Measurements from ENCODE around the gene EDC4.

Gene EDC4

GRCh38 chr16:67841198-67841815, 31.5 kb upstream of the EDC4 start:
- WGBS, 2 experiments, result 67 to 69% methylated on average over 17 of the region's 17 CpGs
- Histone ChIP-seq H3K4me3 (ENCODE audit: insufficient read depth, low read depth, low read length) (peak overlapping the region; percentile 97), H3K36me3 (ENCODE audit: control insufficient read depth, insufficient read depth, low read length) (no peaks in the 10 kb centered on the region), H3K9me3 (ENCODE audit: control insufficient read depth, low read length) (no peaks in the 10 kb centered on the region), H3K4me1 (ENCODE audit: control insufficient read depth, insufficient read depth, low read length) (peaks cover 23% of the 10 kb centered on the region), H3K27me3 (ENCODE audit: control insufficient read depth, insufficient read depth, low read length, poor library complexity, severe bottlenecking) (no peaks in the 10 kb centered on the region), H3K27ac (ENCODE audit: insufficient read depth, low read depth, low read length, poor library complexity, severe bottlenecking) (peak overlapping the region; percentile 17)

- WGBS, 2 experiments, result 1% methylated on average over 83 of the region's 83 CpGs
- Histone ChIP-seq H3K4me1 (ENCODE audit: control insufficient read depth, insufficient read depth, low read length) (peaks cover 23% of the 10 kb centered on the region), H3K36me3 (ENCODE audit: control insufficient read depth, insufficient read depth, low read length) (no peaks in the 10 kb centered on the region), H3K9me3 (ENCODE audit: control insufficient read depth, low read length) (no peaks in the 10 kb centered on the region), H3K27ac (ENCODE audit: insufficient read depth, low read depth, low read length, poor library complexity, severe bottlenecking) (peak within 1 kb of the TSS; percentile 42), H3K4me3 (ENCODE audit: insufficient read depth, low read depth, low read length) (peak within 1 kb of the TSS; percentile 97), H3K27me3 (ENCODE audit: control insufficient read depth, insufficient read depth, low read length, poor library complexity, severe bottlenecking) (no peaks in the 10 kb centered on the region)
These were observed 30.9 kb upstream of the EDC4 start, which contains the start of gene THAP11 for GRCh38 chr16:67841816-67842508. Gene THAP11 (plus strand): TSS chr16:67842320. CDS start chr16:67842555, 235 bp downstream.

- no peaks in the 10 kb centered on the region for H3K36me3 ChIP-seq (ENCODE audit: control insufficient read depth, insufficient read depth, low read length)
- H3K4me3 ChIP-seq (ENCODE audit: insufficient read depth, low read depth, low read length), result peak overlapping the region; percentile 97
- no peaks in the 10 kb centered on the region for H3K27me3 ChIP-seq (ENCODE audit: control insufficient read depth, insufficient read depth, low read length, poor library complexity, severe bottlenecking)
- peaks cover 23% of the 10 kb centered on the region for H3K4me1 ChIP-seq (ENCODE audit: control insufficient read depth, insufficient read depth, low read length)
- H3K9me3 ChIP-seq (ENCODE audit: control insufficient read depth, low read length), result no peaks in the 10 kb centered on the region
- WGBS, 2 experiments, result 1% methylated on average over 67 of the region's 67 CpGs
- H3K27ac ChIP-seq (ENCODE audit: insufficient read depth, low read depth, low read length, poor library complexity, severe bottlenecking), result peak overlapping the region; percentile 42
These were observed 30.1 kb upstream of the EDC4 start for GRCh38 chr16:67842509-67843342.

GRCh38 chr16:67843343-67843765, 29.5 kb upstream of the EDC4 start:
- Histone ChIP-seq H3K27ac (ENCODE audit: insufficient read depth, low read depth, low read length, poor library complexity, severe bottlenecking) (peak overlapping the region; percentile 42), H3K4me1 (ENCODE audit: control insufficient read depth, insufficient read depth, low read length) (peaks cover 29% of the 10 kb centered on the region)

GRCh38 chr16:67844497-67844896, 28.4 kb upstream of the EDC4 start:
- Histone ChIP-seq H3K4me1 (ENCODE audit: control insufficient read depth, insufficient read depth, low read length) (peaks cover 29% of the 10 kb centered on the region), H3K27ac (ENCODE audit: insufficient read depth, low read depth, low read length, poor library complexity, severe bottlenecking) (no peak overlapping the region), H3K9me3 (ENCODE audit: control insufficient read depth, low read length) (no peaks in the 10 kb centered on the region), H3K36me3 (ENCODE audit: control insufficient read depth, insufficient read depth, low read length) (no peaks in the 10 kb centered on the region), H3K27me3 (ENCODE audit: control insufficient read depth, insufficient read depth, low read length, poor library complexity, severe bottlenecking) (no peaks in the 10 kb centered on the region), H3K4me3 (ENCODE audit: insufficient read depth, low read depth, low read length) (no peak overlapping the region)
- 85% methylated on average over 4 of the region's 4 CpGs for WGBS, 2 experiments

More at GRCh38 chr16:67843343-67843765, 29.5 kb upstream of the EDC4 start:
- Histone ChIP-seq H3K27me3 (ENCODE audit: control insufficient read depth, insufficient read depth, low read length, poor library complexity, severe bottlenecking) (no peaks in the 10 kb centered on the region), H3K4me3 (ENCODE audit: insufficient read depth, low read depth, low read length) (peak overlapping the region; percentile 97), H3K9me3 (ENCODE audit: control insufficient read depth, low read length) (no peaks in the 10 kb centered on the region), H3K36me3 (ENCODE audit: control insufficient read depth, insufficient read depth, low read length) (no peaks in the 10 kb centered on the region)
- 25 to 29% methylated on average over 11 of the region's 11 CpGs for WGBS, 2 experiments

- 83 to 87% methylated on average over 5 of the region's 5 CpGs for WGBS, 2 experiments
- peak overlapping the region; percentile 100 for H3K4me3 ChIP-seq (ENCODE audit: insufficient read depth, low read depth, low read length)
- H3K27me3 ChIP-seq (ENCODE audit: control insufficient read depth, insufficient read depth, low read length, poor library complexity, severe bottlenecking), result no peaks in the 10 kb centered on the region
These were observed 27.4 kb upstream of the EDC4 start for GRCh38 chr16:67845291-67846062.

GRCh38 chr16:67846063-67846319, 26.9 kb upstream of the EDC4 start:
- H3K4me3 ChIP-seq (ENCODE audit: insufficient read depth, low read depth, low read length), result peak overlapping the region; percentile 100
- 47 to 56% methylated on average over 2 of the region's 2 CpGs for WGBS, 2 experiments
- peak overlapping the region; percentile 65 for H3K27ac ChIP-seq (ENCODE audit: insufficient read depth, low read depth, low read length, poor library complexity, severe bottlenecking)
- no peaks in the 10 kb centered on the region for H3K36me3 ChIP-seq (ENCODE audit: control insufficient read depth, insufficient read depth, low read length)
- H3K27me3 ChIP-seq (ENCODE audit: control insufficient read depth, insufficient read depth, low read length, poor library complexity, severe bottlenecking), result no peaks in the 10 kb centered on the region
- peaks cover 29% of the 10 kb centered on the region for H3K4me1 ChIP-seq (ENCODE audit: control insufficient read depth, insufficient read depth, low read length)
- no peaks in the 10 kb centered on the region for H3K9me3 ChIP-seq (ENCODE audit: control insufficient read depth, low read length)

More at GRCh38 chr16:67845291-67846062, 27.4 kb upstream of the EDC4 start:
- H3K27ac ChIP-seq (ENCODE audit: insufficient read depth, low read depth, low read length, poor library complexity, severe bottlenecking), result no peak overlapping the region
- H3K36me3 ChIP-seq (ENCODE audit: control insufficient read depth, insufficient read depth, low read length), result no peaks in the 10 kb centered on the region
- H3K4me1 ChIP-seq (ENCODE audit: control insufficient read depth, insufficient read depth, low read length), result peaks cover 29% of the 10 kb centered on the region
- no peaks in the 10 kb centered on the region for H3K9me3 ChIP-seq (ENCODE audit: control insufficient read depth, low read length)

- Histone ChIP-seq H3K27me3 (ENCODE audit: control insufficient read depth, insufficient read depth, low read length, poor library complexity, severe bottlenecking) (no peaks in the 10 kb centered on the region), H3K27ac (ENCODE audit: insufficient read depth, low read depth, low read length, poor library complexity, severe bottlenecking) (peak within 1 kb of the TSS; percentile 65), H3K4me3 (ENCODE audit: insufficient read depth, low read depth, low read length) (peak within 1 kb of the TSS; percentile 100), H3K9me3 (ENCODE audit: control insufficient read depth, low read length) (no peaks in the 10 kb centered on the region), H3K4me1 (ENCODE audit: control insufficient read depth, insufficient read depth, low read length) (peaks cover 29% of the 10 kb centered on the region), H3K36me3 (ENCODE audit: control insufficient read depth, insufficient read depth, low read length) (no peaks in the 10 kb centered on the region)
- WGBS, 2 experiments, result 1% methylated on average over 57 of the region's 57 CpGs
These were observed 26.4 kb upstream of the EDC4 start, which contains the start of gene NUTF2 for GRCh38 chr16:67846320-67847063. Gene NUTF2 (plus strand): TSS chr16:67846933. CDS start chr16:67865131, 18,198 bp downstream.

GRCh38 chr16:67847064-67847861, 25.6 kb upstream of the EDC4 start, which contains the start of gene CENPT:
Gene CENPT (minus strand): TSS chr16:67847693. CDS start chr16:67833859, 13,834 bp downstream.
- peak within 1 kb of the TSS; percentile 100 for H3K4me3 ChIP-seq (ENCODE audit: insufficient read depth, low read depth, low read length)
- 0 to 1% methylated on average over 60 to 61 of the region's 62 CpGs for WGBS, 2 experiments
- H3K36me3 ChIP-seq (ENCODE audit: control insufficient read depth, insufficient read depth, low read length), result no peaks in the 10 kb centered on the region
- no peaks in the 10 kb centered on the region for H3K9me3 ChIP-seq (ENCODE audit: control insufficient read depth, low read length)
- H3K27ac ChIP-seq (ENCODE audit: insufficient read depth, low read depth, low read length, poor library complexity, severe bottlenecking), result peak within 1 kb of the TSS; percentile 65
- H3K27me3 ChIP-seq (ENCODE audit: control insufficient read depth, insufficient read depth, low read length, poor library complexity, severe bottlenecking), result no peaks in the 10 kb centered on the region
- peaks cover 29% of the 10 kb centered on the region for H3K4me1 ChIP-seq (ENCODE audit: control insufficient read depth, insufficient read depth, low read length)

Measured in ectodermal cell (in vitro differentiated cells).